Superior temporal gyrus (tissue), 1 donor: ENCODE measurements around the gene MAFB.
"Not testable (repeated sequence)": the region's sequence is repeated elsewhere in the genome, so short reads cannot be mapped to it uniquely, and the experiment has no call there.

Source experiments
- DNase-seq: peaks from one replicate; pipeline ENCODE4 v3.0.0-alpha.2; 2016; ENCODE audit errors: extremely low spot score

The MAFB gene

GRCh38 chr20:40689100-40689942 lies at the start of gene MAFB:
MAFB (minus strand) TSS chr20:40689236; CDS start chr20:40688850, 386 bp downstream.
- peak; percentile 95 for DNase-seq

GRCh38 chr20:40736468-40736867 lies 47.4 kb upstream of the MAFB start:
- DNase-seq: not testable (repeated sequence)

- DNase-seq: no peak
Measured at GRCh38 chr20:40728996-40729395, 40.0 kb upstream of the MAFB start.

- no peak for DNase-seq
Measured at GRCh38 chr20:40728470-40728869, 39.4 kb upstream of the MAFB start.

GRCh38 chr20:40727960-40728359 lies 38.9 kb upstream of the MAFB start:
- no peak for DNase-seq

GRCh38 chr20:40726776-40727175 lies 37.7 kb upstream of the MAFB start:
- no peak for DNase-seq

GRCh38 chr20:40724566-40724965 lies 35.5 kb upstream of the MAFB start:
- no peak for DNase-seq

GRCh38 chr20:40720826-40721225 lies 31.8 kb upstream of the MAFB start:
- DNase-seq: no peak

GRCh38 chr20:40720099-40720498 lies 31.1 kb upstream of the MAFB start:
- DNase-seq: no peak

GRCh38 chr20:40718982-40719729 lies 30.1 kb upstream of the MAFB start:
- DNase-seq: no peak

GRCh38 chr20:40718214-40718977 lies 29.4 kb upstream of the MAFB start:
- no peak for DNase-seq

GRCh38 chr20:40717343-40717865 lies 28.4 kb upstream of the MAFB start:
- no peak for DNase-seq

GRCh38 chr20:40715491-40715890 lies 26.5 kb upstream of the MAFB start:
- no peak for DNase-seq

GRCh38 chr20:40714916-40715315 lies 25.9 kb upstream of the MAFB start:
- no peak for DNase-seq

- DNase-seq: no peak
Measured at GRCh38 chr20:40714109-40714508, 25.1 kb upstream of the MAFB start.

GRCh38 chr20:40713508-40713907 lies 24.5 kb upstream of the MAFB start:
- no peak for DNase-seq

- DNase-seq: no peak
Measured at GRCh38 chr20:40711079-40711478, 22.0 kb upstream of the MAFB start.

- DNase-seq: no peak
Measured at GRCh38 chr20:40710603-40711002, 21.6 kb upstream of the MAFB start.

GRCh38 chr20:40706977-40707582 lies 18.0 kb upstream of the MAFB start:
- no peak for DNase-seq

GRCh38 chr20:40705413-40705812 lies 16.4 kb upstream of the MAFB start:
- no peak for DNase-seq

GRCh38 chr20:40704828-40705227 lies 15.8 kb upstream of the MAFB start:
- DNase-seq: no peak
